ENCODE measurements around the gene ENTPD7.

The ENTPD7 gene

DNA sequence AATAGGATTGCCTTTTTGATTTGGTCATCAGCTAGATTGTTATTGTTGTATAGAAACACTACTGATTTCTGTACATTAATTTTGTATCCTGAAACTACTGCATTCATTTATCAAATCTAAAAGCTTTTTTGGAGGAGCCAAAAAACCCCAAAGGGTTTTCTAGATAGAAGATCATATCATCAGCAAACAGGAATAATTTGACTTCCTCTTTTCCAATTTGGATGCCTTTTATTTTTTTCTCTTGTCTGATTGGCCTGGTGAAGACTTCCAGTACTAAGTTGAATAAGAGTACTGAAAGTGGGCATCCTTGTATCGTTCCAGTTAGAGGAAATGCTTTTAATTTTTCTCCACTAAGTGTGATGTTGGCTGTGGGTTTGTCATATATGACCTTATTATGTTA is 10.6 kb upstream of the ENTPD7 start:
- DNase-seq (ENCODE audit: low read depth): no peak

DNA sequence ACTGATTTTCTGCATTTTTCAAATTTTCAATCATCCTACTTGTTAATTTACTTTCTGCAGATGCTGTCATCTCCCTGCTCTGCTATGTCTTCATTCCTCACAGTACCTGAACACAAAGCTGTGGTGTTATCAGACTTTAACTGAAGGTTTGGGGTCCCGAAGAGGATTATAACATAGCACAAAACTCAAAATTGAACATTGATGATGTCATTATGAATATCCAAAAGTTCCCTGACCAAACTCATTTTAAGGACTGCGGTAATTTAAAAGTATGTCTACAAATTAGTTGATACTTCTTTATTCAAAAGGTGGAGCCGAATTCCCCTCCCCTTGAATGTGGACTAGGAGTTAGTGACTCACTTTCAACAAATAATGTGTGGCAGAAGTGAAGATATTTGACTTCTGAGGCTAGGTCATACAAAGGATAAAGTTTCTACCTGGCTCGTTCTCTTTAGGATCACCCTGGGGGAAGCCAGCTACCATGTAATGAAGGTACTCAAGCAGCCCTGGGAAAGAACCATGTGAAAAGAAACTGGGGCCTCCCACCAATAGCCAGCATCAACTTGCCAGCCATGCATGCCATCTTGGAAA is 6.4 kb upstream of the ENTPD7 start:
- DNase-seq (ENCODE audit: low read depth): no peak

DNA sequence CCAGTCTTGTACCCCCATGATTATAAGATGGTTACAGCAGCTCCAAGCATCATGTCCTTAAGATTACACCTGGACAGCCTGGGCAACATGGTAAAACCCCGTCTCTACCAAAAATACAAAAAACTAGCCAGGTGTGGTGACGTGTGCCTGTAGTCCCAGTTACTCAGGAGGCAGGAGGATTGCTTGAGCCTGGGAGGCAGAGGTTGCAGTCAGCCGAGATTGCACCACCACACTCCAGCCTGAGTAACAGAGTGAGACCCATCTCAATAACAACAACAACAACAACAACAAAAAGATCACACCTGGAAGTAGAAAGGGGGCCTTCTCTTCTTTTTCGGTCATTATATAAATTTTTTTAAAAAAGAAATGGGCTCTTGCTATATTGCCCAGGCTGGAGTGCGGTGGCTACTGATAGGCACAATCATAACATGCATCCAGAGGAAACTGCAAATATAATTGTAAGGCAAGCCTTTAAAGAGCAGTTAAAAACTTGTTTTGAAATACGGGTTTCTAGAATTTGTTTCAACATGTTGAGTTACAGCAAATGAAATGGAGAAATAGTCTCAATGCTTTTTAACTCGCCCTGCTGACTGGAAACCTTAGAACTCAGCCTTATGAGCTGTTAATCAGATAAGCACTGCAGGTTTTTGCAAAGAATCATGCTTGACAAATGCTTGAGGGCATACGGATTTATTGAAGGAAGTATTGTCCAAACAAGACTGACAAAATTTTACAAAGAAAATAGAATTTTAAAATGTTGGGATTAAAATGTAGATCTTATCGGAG is 4.7 kb upstream of the ENTPD7 start:
- no peak for DNase-seq (ENCODE audit: low read depth)

DNA sequence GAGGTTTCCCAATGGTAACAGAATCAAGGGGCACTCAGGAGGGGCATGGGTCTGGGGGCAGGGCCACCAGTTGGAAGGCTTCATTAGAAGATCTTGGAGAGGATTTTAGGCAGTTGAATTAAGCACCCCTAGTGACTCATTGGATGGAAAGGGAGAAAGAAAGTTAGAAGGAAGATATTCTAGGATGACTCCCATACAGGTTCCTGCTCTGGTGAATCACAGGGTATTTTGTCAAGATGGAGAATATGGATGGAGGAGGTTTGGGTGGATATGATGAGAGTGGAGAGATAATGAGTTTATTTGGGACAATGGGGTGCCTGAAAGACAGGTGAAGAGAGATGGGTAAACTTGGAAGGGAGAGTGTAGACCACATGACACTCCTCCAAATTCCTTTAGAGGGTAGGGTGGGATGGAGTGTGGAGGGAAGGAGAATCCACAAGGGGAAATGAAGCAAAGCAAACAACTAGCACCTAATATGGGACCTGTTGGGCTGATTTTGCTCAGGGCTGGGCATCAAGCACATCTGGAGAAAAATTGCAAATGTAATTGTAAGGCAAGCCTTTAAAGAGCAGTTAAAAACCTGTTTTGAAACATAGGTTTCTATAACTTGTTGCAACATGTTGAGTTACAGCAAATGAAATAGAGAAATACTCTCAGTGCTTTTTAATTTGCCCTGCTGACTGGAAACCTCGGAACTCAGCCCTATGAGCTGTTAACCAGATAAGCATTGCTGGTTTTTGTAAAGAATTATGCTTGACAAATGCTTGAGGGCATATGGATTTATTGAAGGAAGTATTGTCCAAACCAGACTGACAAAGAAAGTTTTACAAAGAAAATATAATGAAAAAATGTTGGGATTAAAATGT is 2.9 kb upstream of the ENTPD7 start:
- DNase-seq (ENCODE audit: low read depth): no peak

GRCh38 chr10:99658622-99659030 is 683 bp upstream of the ENTPD7 start:
- peak; percentile 4 for DNase-seq (ENCODE audit: low read depth)

GRCh38 chr10:99659868-99660366 is 608 bp downstream of the ENTPD7 start:
- DNase-seq (ENCODE audit: low read depth): no peak

DNA sequence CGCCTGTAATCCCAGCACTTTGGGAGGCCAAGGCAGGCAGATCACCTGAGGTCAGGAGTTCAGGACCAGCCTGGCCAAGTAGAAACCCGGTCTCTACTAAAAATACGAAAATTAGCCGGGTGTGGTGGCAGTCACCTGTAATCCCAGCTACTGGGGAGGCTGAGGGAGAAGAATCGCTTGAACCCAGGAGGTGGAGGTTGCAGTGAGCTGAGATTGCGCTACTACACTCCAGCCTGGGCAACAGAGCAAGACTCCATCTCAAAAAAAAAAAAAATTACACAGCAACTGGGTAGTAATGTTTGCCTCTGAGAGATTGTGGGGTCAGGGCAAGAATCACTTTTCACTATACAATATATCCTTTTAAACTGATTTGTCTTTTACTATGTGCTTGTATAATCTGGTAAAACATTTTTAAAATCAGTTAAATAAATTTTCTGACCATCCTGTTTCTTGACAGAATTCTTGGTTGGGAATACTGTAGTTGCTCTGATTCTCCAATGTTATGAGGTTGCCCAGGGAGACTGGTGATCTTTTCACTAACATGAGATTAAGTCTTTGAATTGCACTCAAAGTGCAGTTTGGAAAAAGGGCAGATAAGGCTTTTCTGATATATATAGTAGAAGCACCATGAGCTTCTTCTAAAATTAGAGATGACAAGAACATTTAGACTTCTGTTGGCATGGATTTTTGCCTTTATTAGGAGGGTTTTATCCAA is 1.5 kb downstream of the ENTPD7 start:
- DNase-seq (ENCODE audit: low read depth): no peak

DNA sequence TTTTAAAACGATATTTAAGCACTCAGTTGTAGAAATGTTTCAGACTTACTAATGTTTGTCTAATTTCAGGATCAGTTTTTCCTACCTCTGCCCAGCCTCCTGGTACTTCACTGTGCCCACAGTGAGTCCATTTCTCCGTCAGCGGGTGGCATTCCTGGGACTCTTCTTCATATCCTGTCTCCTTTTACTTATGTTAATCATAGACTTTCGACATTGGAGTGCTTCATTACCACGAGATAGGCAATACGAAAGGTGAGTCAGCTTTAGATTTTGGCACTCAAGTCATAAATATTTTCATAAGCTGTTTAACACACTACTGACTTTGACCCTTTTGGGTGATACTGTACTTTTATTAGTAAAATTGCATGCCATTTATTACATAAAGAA is 2.1 kb downstream of the ENTPD7 start:
- no peak for DNase-seq (ENCODE audit: low read depth)

DNA sequence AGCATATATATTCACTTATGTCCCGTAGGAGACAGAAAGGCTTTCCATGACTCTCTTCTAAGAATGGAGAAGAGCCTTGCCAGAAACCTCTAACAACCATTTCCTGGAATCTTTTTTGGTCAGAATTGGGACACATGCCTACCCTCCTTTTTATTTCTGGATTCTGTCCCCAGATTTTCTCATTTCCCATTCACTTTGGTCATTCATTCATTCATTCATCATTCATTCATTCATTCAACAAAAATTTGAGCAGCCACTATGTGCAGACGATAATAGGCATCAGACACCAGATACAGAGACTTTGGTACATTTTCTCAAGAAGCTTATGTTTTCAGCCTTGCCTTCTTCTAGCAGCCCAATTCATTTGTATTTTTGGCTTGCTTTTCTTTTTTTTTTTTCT is 6.0 kb downstream of the ENTPD7 start:
- no peak for DNase-seq (ENCODE audit: low read depth)

- no peak for DNase-seq (ENCODE audit: low read depth)
These were observed 7.9 kb downstream of the ENTPD7 start for GRCh38 chr10:99667108-99667751.

DNA sequence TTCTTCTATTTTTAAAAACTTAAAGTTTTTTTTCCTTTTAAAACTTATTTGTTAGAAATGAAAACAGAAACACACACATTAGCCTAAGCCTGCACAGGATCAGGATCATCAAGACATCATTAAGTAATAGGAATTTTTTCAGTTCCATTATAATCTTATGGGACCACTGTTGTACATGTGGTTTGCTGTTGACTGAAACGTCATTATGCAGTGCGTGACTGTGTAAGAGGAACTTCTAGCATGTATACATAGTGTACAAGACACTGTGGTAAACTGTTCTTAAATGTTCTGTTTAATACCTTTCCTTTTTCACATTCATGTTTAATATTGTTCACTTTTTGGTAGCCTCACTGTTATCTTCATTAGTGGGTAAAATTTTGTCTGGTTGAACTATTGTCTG is 12.1 kb downstream of the ENTPD7 start:
- DNase-seq (ENCODE audit: low read depth): no peak

GRCh38 chr10:99672884-99673283 is 13.6 kb downstream of the ENTPD7 start:
- DNase-seq (ENCODE audit: low read depth): no peak

DNA sequence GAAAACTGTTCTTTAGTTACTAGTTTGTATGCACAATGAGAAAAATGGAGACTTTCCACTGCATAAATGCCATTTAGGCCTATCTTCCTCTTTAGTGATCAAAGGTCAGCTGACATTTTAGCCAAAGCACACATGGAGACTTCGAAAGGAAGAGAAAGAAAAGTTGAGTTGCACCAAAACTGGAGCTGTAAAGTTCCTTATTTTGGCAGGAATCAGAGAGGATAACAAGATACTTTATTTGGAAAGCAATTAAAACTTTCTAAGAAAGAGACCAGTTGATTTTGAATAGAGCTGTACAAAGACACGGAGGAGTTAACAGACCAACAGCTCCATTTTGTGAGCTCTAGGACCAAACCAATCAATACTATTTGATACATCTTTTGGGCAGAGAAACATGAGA is 14.2 kb downstream of the ENTPD7 start:
- DNase-seq (ENCODE audit: low read depth): no peak

DNA sequence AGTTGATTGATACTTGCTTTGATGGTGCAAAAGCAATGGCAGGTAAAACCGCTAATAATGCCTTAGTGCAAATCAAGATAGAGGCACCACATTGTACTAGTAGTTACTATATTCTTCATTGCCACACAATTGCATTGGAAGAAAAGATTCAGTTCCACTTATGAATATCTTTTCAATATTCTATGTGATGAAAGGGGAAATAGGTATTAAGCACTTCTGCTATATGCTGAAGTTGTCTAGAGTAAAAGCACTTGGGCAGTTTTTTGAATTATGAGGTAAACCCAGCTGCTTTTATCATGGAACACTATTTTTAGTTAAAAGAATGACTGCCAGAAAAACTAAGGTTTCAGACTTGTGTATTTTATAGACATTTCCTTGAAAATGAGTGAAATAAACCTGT is 15.5 kb downstream of the ENTPD7 start:
- no peak for DNase-seq (ENCODE audit: low read depth)

DNA sequence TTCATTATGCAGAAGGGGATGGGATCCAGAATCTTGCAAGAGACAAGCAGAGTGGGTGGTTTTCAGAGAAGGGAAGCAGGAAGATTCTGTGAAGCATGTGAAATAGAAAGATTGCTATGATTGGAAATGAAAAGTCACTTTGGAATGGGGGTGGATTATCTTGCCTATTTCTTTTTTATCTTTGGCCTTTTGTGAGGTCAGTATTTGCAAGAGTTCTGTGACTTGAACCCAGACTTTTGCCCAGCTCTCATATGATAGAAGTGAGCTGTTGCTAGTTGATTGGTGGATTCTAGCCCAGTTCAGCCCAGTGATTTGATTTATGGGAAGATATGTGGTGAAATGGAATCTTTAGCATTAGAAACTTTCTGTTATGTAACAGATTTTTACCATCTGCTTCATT is 17.1 kb downstream of the ENTPD7 start:
- DNase-seq (ENCODE audit: low read depth): no peak

- DNase-seq (ENCODE audit: low read depth): no peak
These were observed 17.6 kb downstream of the ENTPD7 start for GRCh38 chr10:99676895-99677294.

DNA sequence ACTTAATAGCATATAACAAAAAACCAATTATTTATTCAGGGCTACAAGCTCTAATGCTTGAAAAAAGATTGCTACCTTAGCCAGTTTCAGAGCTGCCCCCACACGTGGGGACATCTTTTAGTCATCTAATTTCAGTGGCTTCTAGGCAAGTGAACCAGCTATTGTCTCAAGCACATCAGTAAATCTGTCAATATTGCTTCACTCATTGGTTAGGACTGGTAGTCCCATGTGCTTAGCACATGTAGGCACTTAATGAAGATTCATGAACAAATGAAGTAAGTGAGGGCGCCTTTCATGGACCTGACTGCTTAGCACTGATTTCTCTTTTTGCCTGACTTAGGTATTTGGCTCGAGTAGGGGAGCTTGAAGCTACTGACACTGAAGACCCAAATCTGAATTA is 19.6 kb downstream of the ENTPD7 start:
- no peak for DNase-seq (ENCODE audit: low read depth)

DNA sequence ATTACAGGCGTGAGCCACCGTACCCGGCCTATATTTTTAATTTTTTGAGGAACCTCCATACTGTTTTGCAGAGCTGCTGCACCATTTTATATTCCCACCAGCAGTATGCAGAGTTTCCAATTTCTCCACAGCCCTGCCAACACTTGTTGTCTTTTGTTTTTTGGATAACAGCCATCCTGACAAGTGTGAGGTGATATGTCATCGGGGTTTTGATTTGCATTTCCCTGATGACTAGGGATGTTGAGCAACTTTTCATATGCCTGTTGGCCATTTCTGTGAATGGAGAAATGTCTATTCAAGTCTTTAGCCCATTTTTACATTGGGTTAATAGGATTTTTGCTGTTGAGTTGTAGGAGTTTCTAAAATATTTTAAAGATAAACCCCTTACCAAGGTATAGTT is 22.2 kb downstream of the ENTPD7 start:
- DNase-seq (ENCODE audit: low read depth): no peak

DNA sequence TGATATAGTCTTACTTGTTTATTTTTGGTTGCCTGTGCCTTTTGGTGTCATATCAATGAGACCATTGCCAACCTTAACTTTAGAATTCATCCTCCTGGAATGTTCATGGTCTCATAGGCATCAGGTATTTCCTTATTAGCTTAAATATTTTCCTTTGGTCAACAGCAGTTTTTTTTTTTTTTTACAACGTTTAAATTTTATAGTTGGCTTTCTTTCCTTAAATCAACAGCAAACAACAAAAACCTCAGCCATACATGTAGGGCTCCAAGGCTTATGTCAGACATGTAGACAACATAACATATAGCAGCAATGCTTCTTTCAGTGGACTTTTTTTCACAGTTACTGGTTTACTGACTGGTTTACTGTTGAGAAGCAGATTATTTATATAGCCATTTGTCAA is 22.7 kb downstream of the ENTPD7 start:
- DNase-seq (ENCODE audit: low read depth): no peak

- no peak for DNase-seq (ENCODE audit: low read depth)
These were observed 23.4 kb downstream of the ENTPD7 start for GRCh38 chr10:99682752-99683151.

DNA sequence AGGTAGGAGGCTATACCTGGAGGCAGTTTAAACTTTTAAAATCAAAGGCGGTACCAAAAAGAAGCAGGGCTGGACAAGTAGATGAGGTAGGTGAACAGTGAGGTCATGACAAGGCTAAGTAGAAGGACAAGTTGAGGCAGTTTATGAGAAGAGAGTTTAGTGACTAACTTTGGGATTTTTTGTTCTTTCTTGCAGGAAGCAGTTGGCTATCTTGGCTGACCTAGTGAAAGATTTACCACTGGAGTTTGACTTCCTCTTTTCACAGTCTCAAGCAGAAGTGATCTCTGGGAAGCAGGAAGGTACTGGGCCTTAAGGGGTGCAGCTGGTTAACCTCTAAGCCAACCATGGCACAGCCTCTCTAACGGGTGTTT is 26.3 kb downstream of the ENTPD7 start:
- no peak for DNase-seq (ENCODE audit: low read depth)

- DNase-seq (ENCODE audit: low read depth): no peak
These were observed 30.2 kb downstream of the ENTPD7 start for GRCh38 chr10:99689461-99689860.

All from stimulated activated CD8-positive, alpha-beta memory T cell treated with anti-CD3 and anti-CD28 coated beads, Interleukin-15, amount 100 ng/mL, for 1 hour (primary cell).